ENCODE results near the gene ABI3BP. TPM values are rescaled to one million over a fixed set of nuclear protein-coding genes. Genes with fewer than 3 reads are reported as not detected.

The ABI3BP gene
- polyA plus RNA-seq, 3 donors: not detected

GRCh38 chr3:100761951-100762350, 231.3 kb downstream of the ABI3BP start:
- Histone ChIP-seq H2AFZ (ENCODE audit: insufficient read depth, low read depth, low read length, poor library complexity, severe bottlenecking) (no peak overlapping the region), H3K36me3 (replicated peaks in 1 of 2; ENCODE audit: control insufficient read depth in 1 of 2, insufficient read depth in 2 of 2, low read length in 2 of 2) (no peaks in the 10 kb centered on the region), H3K4me3 (replicated peaks in 1 of 3; ENCODE audit: low read depth in 2 of 3, low read length in 3 of 3) (no peak overlapping the region), H3K27me3 (ENCODE audit: control insufficient read depth in 2 of 2, insufficient read depth in 2 of 2, low read length in 2 of 2) (no peaks in the 10 kb centered on the region), H3K9ac (ENCODE audit: insufficient read depth, low read length, poor library complexity, severe bottlenecking) (no peak overlapping the region), H3K4me2 (replicated peaks; ENCODE audit: extremely low read depth, low read length, poor library complexity, severe bottlenecking) (no peak overlapping the region), H3K79me2 (ENCODE audit: insufficient read depth, low read length) (no peaks in the 10 kb centered on the region), H3K4me1 (ENCODE audit: control insufficient read depth in 1 of 2, insufficient read depth in 2 of 2, low read length in 2 of 2) (no peaks in the 10 kb centered on the region), H3K9me3 (replicated peaks in 1 of 2; ENCODE audit: control insufficient read depth in 1 of 2, insufficient read depth in 1 of 2, low read length in 2 of 2) (no peaks in the 10 kb centered on the region), H3K27ac (ENCODE audit: low read depth in 1 of 2, low read length in 2 of 2) (no peak overlapping the region), H4K20me1 (ENCODE audit: insufficient read depth, low read length) (no peaks in the 10 kb centered on the region)
- Mint-ChIP-seq H3K4me3 (no peak overlapping the region), H3K27ac (no peak overlapping the region), H3K27me3 (ENCODE audit: low read depth in 3 of 3) (peaks cover 0 to 3% (median 1%) of the 10 kb centered on the region in 3 donors), H3K9me3 (no peaks in the 10 kb centered on the region), H3K36me3 (peaks cover 3 to 6% of the 10 kb centered on the region in 2 donors), H3K4me1 (no peaks in the 10 kb centered on the region)
- no peak for TF ChIP-seq CTCF (IDR thresholded peaks at IDR 0.05)
- DNase-seq: no peak
- intact Hi-C loops (cut with micrococcal nuclease): no loop called here

DNA sequence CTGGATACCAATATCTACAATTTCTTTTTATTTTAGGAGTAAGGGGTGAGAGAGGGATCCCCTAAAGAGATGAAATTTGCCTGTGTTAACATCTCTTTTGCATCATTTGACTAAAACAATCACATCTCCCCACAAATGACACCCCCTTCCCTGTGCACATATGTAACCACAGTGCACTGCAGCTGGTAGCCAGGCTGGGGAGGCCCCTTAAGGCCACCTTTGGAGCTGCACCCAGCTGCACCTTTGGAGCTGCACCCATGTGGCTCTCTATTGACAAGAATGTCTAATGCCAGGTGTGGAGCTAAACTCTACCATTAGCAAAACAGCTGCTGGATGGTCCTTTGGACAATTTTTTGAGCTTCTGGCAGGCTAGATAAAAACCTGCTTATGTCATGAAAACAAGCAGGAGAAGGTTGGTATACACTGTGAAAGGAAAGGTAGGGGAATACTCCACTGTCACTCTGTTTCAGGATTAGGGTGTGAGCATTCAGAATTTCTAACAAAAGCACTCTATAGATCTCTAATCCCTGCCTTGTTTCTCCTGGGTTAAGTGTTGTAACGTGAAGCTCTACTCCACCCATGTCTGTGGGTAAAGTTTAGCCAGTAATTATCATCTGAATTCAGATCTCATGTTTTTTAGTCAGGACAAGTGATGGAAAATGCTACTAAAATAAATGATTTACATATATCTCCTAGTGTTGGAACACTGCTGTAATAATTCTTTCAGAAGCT, 231.8 kb downstream of the ABI3BP start:
- Histone ChIP-seq H3K4me3 (replicated peaks in 1 of 3; ENCODE audit: low read depth in 2 of 3, low read length in 3 of 3) (no peak overlapping the region), H3K27me3 (ENCODE audit: control insufficient read depth in 2 of 2, insufficient read depth in 2 of 2, low read length in 2 of 2) (no peaks in the 10 kb centered on the region), H2AFZ (ENCODE audit: insufficient read depth, low read depth, low read length, poor library complexity, severe bottlenecking) (no peak overlapping the region), H3K9me3 (replicated peaks in 1 of 2; ENCODE audit: control insufficient read depth in 1 of 2, insufficient read depth in 1 of 2, low read length in 2 of 2) (no peaks in the 10 kb centered on the region), H3K4me2 (replicated peaks; ENCODE audit: extremely low read depth, low read length, poor library complexity, severe bottlenecking) (no peak overlapping the region), H4K20me1 (ENCODE audit: insufficient read depth, low read length) (no peaks in the 10 kb centered on the region), H3K4me1 (ENCODE audit: control insufficient read depth in 1 of 2, insufficient read depth in 2 of 2, low read length in 2 of 2) (no peaks in the 10 kb centered on the region), H3K27ac (ENCODE audit: low read depth in 1 of 2, low read length in 2 of 2) (no peak overlapping the region), H3K79me2 (ENCODE audit: insufficient read depth, low read length) (no peaks in the 10 kb centered on the region), H3K9ac (ENCODE audit: insufficient read depth, low read length, poor library complexity, severe bottlenecking) (no peak overlapping the region), H3K36me3 (replicated peaks in 1 of 2; ENCODE audit: control insufficient read depth in 1 of 2, insufficient read depth in 2 of 2, low read length in 2 of 2) (no peaks in the 10 kb centered on the region)
- no peak overlapping the region for H3K4me3 Mint-ChIP-seq
- no peaks in the 10 kb centered on the region for H3K4me1 Mint-ChIP-seq
- DNase-seq: no peak
- peaks cover 0 to 3% (median 1%) of the 10 kb centered on the region in 3 donors for H3K27me3 Mint-ChIP-seq (ENCODE audit: low read depth in 3 of 3)
- no CpG with 5 or more reads among the region's 1 CpG for WGBS (ENCODE audit: insufficient coverage)
- H3K36me3 Mint-ChIP-seq: peaks cover 3 to 6% of the 10 kb centered on the region in 2 donors
- H3K27ac Mint-ChIP-seq: no peak overlapping the region
- no peak for TF ChIP-seq CTCF (IDR thresholded peaks at IDR 0.05)
- intact Hi-C loops (cut with micrococcal nuclease): no loop called here
- no peaks in the 10 kb centered on the region for H3K9me3 Mint-ChIP-seq

Data from CD14-positive monocyte (primary cell).